Parathyroid adenoma (tissue), 2 donors: ENCODE measurements around the gene AADACL2.

Experiments
- H2AFZ ChIP-seq: fragments of 300-600 bp; sonication (generic); one replicate; pipeline ENCODE4 v1.7.0; 2017; ENCODE audit warnings: antibody characterized with exemption, mild to moderate bottlenecking
- H3K27ac ChIP-seq: fragments of 300-600 bp; sonication (generic); one replicate; pipeline ENCODE4 v1.7.0; 2017
- H3K27me3 ChIP-seq: fragments of 300-600 bp; sonication (generic); one replicate; pipeline ENCODE4 v1.7.0; 2017; ENCODE audit warnings: low read length; ENCODE audit not compliant: control insufficient read depth, insufficient read depth
- H3K36me3 ChIP-seq: fragments of 300-600 bp; sonication (generic); one replicate; pipeline ENCODE4 v1.7.0; 2017; ENCODE audit warnings: low read length; ENCODE audit not compliant: control insufficient read depth, insufficient read depth
- H3K4me1 ChIP-seq: fragments of 300-600 bp; sonication (generic); one replicate; pipeline ENCODE4 v1.7.0; 2017; ENCODE audit warnings: control low read depth
- H3K4me2 ChIP-seq: fragments of 300-600 bp; sonication (generic); one replicate; pipeline ENCODE4 v1.7.0; 2017; ENCODE audit warnings: low read length
- H3K4me3 ChIP-seq: fragments of 300-600 bp; sonication (generic); one replicate; pipeline ENCODE4 v1.7.0; 2017; ENCODE audit warnings: low read depth, low read length
- H3K79me2 ChIP-seq: fragments of 300-600 bp; sonication (generic); one replicate; pipeline ENCODE4 v1.7.0; 2017; ENCODE audit warnings: control low read depth
- H3K9ac ChIP-seq: fragments of 300-600 bp; sonication (generic); one replicate; pipeline ENCODE4 v1.7.0; 2017; ENCODE audit warnings: mild to moderate bottlenecking
- H3K9me3 ChIP-seq: fragments of 300-600 bp; sonication (generic); one replicate; pipeline ENCODE4 v1.7.0; 2017; ENCODE audit warnings: low read length; ENCODE audit not compliant: control insufficient read depth
- CTCF ChIP-seq: fragments of 300-600 bp; sonication (generic); IDR thresholded peaks from one replicate; pipeline ENCODE4 v1.7.0; 2017; ENCODE audit warnings: antibody characterized with exemption, mild to moderate bottlenecking
- donor health status: primary hyperparathyroidism.

AADACL2 gene

GRCh38 chr3:151774235-151774634 is 40.5 kb downstream of the AADACL2 start:
- no peak for TF ChIP-seq CTCF
- no peak overlapping the region for H3K27ac ChIP-seq
- no peak overlapping the region for H3K4me3 ChIP-seq
- no peaks in the 10 kb centered on the region for H3K36me3 ChIP-seq
- H3K4me2 ChIP-seq: no peak overlapping the region
- no peaks in the 10 kb centered on the region for H3K9me3 ChIP-seq
- H3K9ac ChIP-seq: no peak overlapping the region
- no peaks in the 10 kb centered on the region for H3K27me3 ChIP-seq
- no peaks in the 10 kb centered on the region for H3K4me1 ChIP-seq
- H2AFZ ChIP-seq: no peak overlapping the region
- no peaks in the 10 kb centered on the region for H3K79me2 ChIP-seq

- Histone ChIP-seq H3K27ac (no peak overlapping the region), H3K79me2 (no peaks in the 10 kb centered on the region), H3K27me3 (no peaks in the 10 kb centered on the region), H3K36me3 (no peaks in the 10 kb centered on the region), H3K9ac (no peak overlapping the region), H3K4me1 (no peaks in the 10 kb centered on the region), H3K4me3 (no peak overlapping the region), H3K4me2 (no peak overlapping the region), H3K9me3 (no peaks in the 10 kb centered on the region), H2AFZ (no peak overlapping the region)
- no peak for TF ChIP-seq CTCF
These were observed 41.2 kb downstream of the AADACL2 start for GRCh38 chr3:151774910-151775309.

GRCh38 chr3:151775314-151776258 is 41.9 kb downstream of the AADACL2 start:
- H3K9me3 ChIP-seq: no peaks in the 10 kb centered on the region
- H2AFZ ChIP-seq: no peak overlapping the region
- H3K4me1 ChIP-seq: no peaks in the 10 kb centered on the region
- no peak overlapping the region for H3K9ac ChIP-seq
- no peaks in the 10 kb centered on the region for H3K79me2 ChIP-seq
- H3K4me3 ChIP-seq: no peak overlapping the region
- H3K36me3 ChIP-seq: no peaks in the 10 kb centered on the region
- H3K27me3 ChIP-seq: no peaks in the 10 kb centered on the region
- no peak overlapping the region for H3K4me2 ChIP-seq
- no peak overlapping the region for H3K27ac ChIP-seq
- TF ChIP-seq CTCF: no peak

- H3K27ac ChIP-seq: no peak overlapping the region
- H2AFZ ChIP-seq: no peak overlapping the region
- H3K9me3 ChIP-seq: no peaks in the 10 kb centered on the region
- no peaks in the 10 kb centered on the region for H3K27me3 ChIP-seq
- H3K4me1 ChIP-seq: no peaks in the 10 kb centered on the region
- no peaks in the 10 kb centered on the region for H3K36me3 ChIP-seq
- no peak for TF ChIP-seq CTCF
- H3K4me2 ChIP-seq: no peak overlapping the region
- H3K9ac ChIP-seq: no peak overlapping the region
- no peak overlapping the region for H3K4me3 ChIP-seq
- H3K79me2 ChIP-seq: no peaks in the 10 kb centered on the region
These were observed 42.6 kb downstream of the AADACL2 start for GRCh38 chr3:151776259-151776740.
